Heart left ventricle (tissue), 16 donors: ENCODE measurements around the gene TALDO1. TPM values are rescaled to one million over a fixed set of nuclear protein-coding genes. Genes with fewer than 3 reads are reported as not detected.

ENCODE experiments used
- ATAC-seq, 4 donors: fragments of 200-7000 bp; cut with Tn5 transposase; one replicate each; pipeline ENCODE4 v1.9.1; 2020 to 2022; ENCODE audit warnings: moderate library complexity in 4 of 4, mild to moderate bottlenecking in 3 of 4, moderate number of reproducible peaks in 1 of 4
- DNase-seq, 5 donors: peaks; one replicate each; pipeline ENCODE4 v3.0.0-alpha.2; 2020
- H3K27ac ChIP-seq, 12 donors: fragments of 200-600 bp; sonication (generic) in 4 of 12; one replicate each; pipeline versions ENCODE4 v1.5.0 to v1.8.0; 2016 to 2022; ENCODE audit warnings: mild to moderate bottlenecking in 2 of 12
- H3K27me3 ChIP-seq, 9 donors: fragments of 200-600 bp; sonication (generic) in 2 of 9; one replicate each; pipeline versions ENCODE4 v1.5.1 to v1.8.0; 2016 to 2022; ENCODE audit warnings: mild to moderate bottlenecking in 3 of 9
- H3K36me3 ChIP-seq, 9 donors: fragments of 200-600 bp; sonication (generic) in 2 of 9; one replicate each; pipeline versions ENCODE4 v1.5.0 to v1.8.0; 2018 to 2022; ENCODE audit warnings: mild to moderate bottlenecking in 2 of 9
- H3K4me1 ChIP-seq, 12 donors: fragments of 200-600 bp; sonication (generic) in 4 of 12; one replicate each; pipeline versions ENCODE4 v1.5.0 to v1.8.0; 2016 to 2022; ENCODE audit warnings: mild to moderate bottlenecking in 3 of 12
- H3K4me3 ChIP-seq, 12 donors: fragments of 200-600 bp; sonication (generic) in 4 of 12; one replicate each; pipeline versions ENCODE4 v1.5.0 to v1.8.0; 2017 to 2022; ENCODE audit warnings: mild to moderate bottlenecking in 9 of 12, moderate library complexity in 4 of 12
- H3K9me3 ChIP-seq, 12 donors: fragments of 200-600 bp; sonication (generic) in 4 of 12; one replicate each; pipeline versions ENCODE4 v1.5.0 to v1.8.0; 2016 to 2022; ENCODE audit warnings: mild to moderate bottlenecking in 1 of 12
- CTCF ChIP-seq, 12 donors: fragments of 200-600 bp; sonication (generic) in 4 of 12; IDR thresholded peaks; one replicate each; pipeline versions ENCODE4 v1.5.0 to v1.8.0; 2018 to 2022; ENCODE audit warnings: antibody characterized with exemption in 12 of 12, mild to moderate bottlenecking in 5 of 12
- POLR2A ChIP-seq, 2 donors: fragments of 450-650 bp; IDR thresholded peaks; one replicate each; pipeline ENCODE4 v1.6.1; 2017; ENCODE audit warnings: antibody characterized with exemption in 2 of 2, mild to moderate bottlenecking in 2 of 2, moderate library complexity in 2 of 2
- WGBS, 4 donors: extraction: QIAGEN DNeasy Blood & Tissue Kit in 2 of 4; methylation state at CpG; one replicate each; pipeline versions ENCODE4 v1.1.5 to v1.1.7; 2013 to 2018; 5-methylcytosine and 5-hydroxymethylcytosine counted together
- intact Hi-C, 10 donors: fragments of 100-400 bp; cut with DNase I; formaldehyde crosslinking; loops; one replicate each; pipeline versions ENCODE4 v1.11.1 to v1.14.2; 2022
- polyA plus RNA-seq, 2 donors: library from polyadenylated mRNA; stranded (reverse); fragments of 200-250 nt; gene quantifications; one replicate each; pipeline ENCODE4 v1.2.3, GENCODE V29; 2013
- total RNA-seq, 9 donors: library from RNA; depleted of rRNA in 2 of 9; stranded (reverse); fragments of >200 nt in 2 of 9; fragmentation: NEBNext Ultra II Directional in 3 of 9; extraction: Animal tissue kit (Norgen Biotek cat#: 25700) in 3 of 9; gene quantifications; one replicate each; pipeline versions ENCODE4 v1.1.0 to v1.2.4, GENCODE V29; 2016 to 2023
- donor health status: ischemic (EF 13 %, LVEDD 7.1; RV severe dilation, severe dysfunction).
- donor health status: healthy with polysubstance abuse.
- donor health status: DM: no; HTN: yes; CAD: no.
- donor health status: DM: no; HTN: no; CAD: no.
- donor health status: ischemic (EF 25% LVEDD 6.9; RV normal size, moderate dysfunction).
- donor health status: ischemic (EF 25% LVEDD 5.7; RV mildly dilated, moderate dysfunction).
- donor health status: healthy.
- donor health status: DM: yes; HTN: yes; CAD: no.
- donor health status: ischemic (EF 35%, LVEDD 5.7; RV mildly dilated, moderate dysfunction).
- donor health status: nonischemic (EF 11% LVEDD 7.7; RV severe dilation, severe dysfunction).
- donor health status: DM: yes; HTN: yes; CAD: no.
- donor health status: PGD.
- donor health status: ischemic (EF 29% LVEDD 5.4; RV normal size, mild dysfunction).
- donor health status: nonischemic (EF 23%, LVEDD 6.1; RV moderate dilation, normal function).

The TALDO1 gene
- total and polyA plus RNA-seq, 11 donors: 66.9 to 145 (median 105) TPM

GRCh38 chr11:802693-803466 lies 55.6 kb downstream of the TALDO1 start:
- WGBS, 4 donors: 93 to 95% (median 94%) methylated on average over 18 to 28 of the region's 28 CpGs
- Histone ChIP-seq H3K36me3 (peaks cover 0 to 38% (median 9%) of the 10 kb centered on the region in 9 donors), H3K27me3 (no peaks in the 10 kb centered on the region), H3K27ac (no peak overlapping the region), H3K4me1 (peaks cover 4 to 37% (median 22%) of the 10 kb centered on the region in 12 donors), H3K4me3 (no peak overlapping the region), H3K9me3 (no peaks in the 10 kb centered on the region)
- DNase-seq: no peak
- TF ChIP-seq POLR2A (IDR thresholded peaks at IDR 0.05) (no peak), CTCF (IDR thresholded peaks at IDR 0.05) (no peak)
- intact Hi-C loops: loop anchor here in 1 of 10 donors (10.0 kb wide), 1 partner anchor 448 kb away; no protein-coding TSS in a partner anchor
- no peak for ATAC-seq

DNA sequence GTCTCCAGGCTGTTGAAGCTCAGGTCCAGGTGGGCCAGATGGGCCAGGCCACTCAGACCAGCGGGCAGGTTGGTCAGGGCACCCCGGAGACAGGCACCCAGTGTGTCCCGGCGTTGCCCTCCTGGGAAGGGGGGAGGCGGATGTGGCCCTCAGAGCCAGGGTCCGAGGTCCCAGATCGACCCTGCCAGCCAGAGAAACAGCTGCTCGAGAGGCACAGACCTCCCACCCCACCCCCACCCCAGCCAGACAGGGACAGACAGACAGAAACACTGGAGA lies 56.1 kb downstream of the TALDO1 start:
- Histone ChIP-seq H3K27ac (no peak overlapping the region), H3K36me3 (peaks cover 0 to 38% (median 9%) of the 10 kb centered on the region in 9 donors), H3K27me3 (no peaks in the 10 kb centered on the region), H3K4me3 (no peak overlapping the region), H3K4me1 (peaks cover 4 to 37% (median 23%) of the 10 kb centered on the region in 12 donors), H3K9me3 (no peaks in the 10 kb centered on the region)
- ATAC-seq (no peak), DNase-seq (no peak)
- no peak for TF ChIP-seq CTCF (IDR thresholded peaks at IDR 0.05)
- no peak for TF ChIP-seq POLR2A (IDR thresholded peaks at IDR 0.05)
- 89 to 93% (median 93%) methylated on average over 7 to 8 of the region's 8 CpGs; no CpG with 5 or more reads in 1 of the 4 donors for WGBS, 4 donors
- intact Hi-C loops: loop anchor here in 1 of 10 donors (10.0 kb wide), 1 partner anchor 449 kb away; no protein-coding TSS in a partner anchor

- DNase-seq (no peak), ATAC-seq (no peak)
- Histone ChIP-seq H3K27me3 (no peaks in the 10 kb centered on the region), H3K9me3 (no peaks in the 10 kb centered on the region), H3K36me3 (peaks cover 0 to 38% (median 9%) of the 10 kb centered on the region in 9 donors), H3K4me1 (peaks cover 4 to 40% (median 27%) of the 10 kb centered on the region in 12 donors), H3K27ac (peak overlapping the region in 8 of 12 donors; percentile 87 to 96 (median 94)), H3K4me3 (peak overlapping the region in 10 of 12 donors; percentile 54 to 79 (median 66))
- intact Hi-C loops: loop anchor here in 1 of 10 donors (10.0 kb wide), 1 partner anchor 449 kb away; no protein-coding TSS in a partner anchor
- TF ChIP-seq POLR2A (IDR thresholded peaks at IDR 0.05) (no peak), CTCF (IDR thresholded peaks at IDR 0.05) (no peak)
- 50 to 65% (median 58%) methylated on average over 18 to 26 of the region's 26 CpGs for WGBS, 4 donors
Observed at GRCh38 chr11:803770-804598, 56.7 kb downstream of the TALDO1 start.

- H3K4me1 ChIP-seq: peaks cover 4 to 41% (median 27%) of the 10 kb centered on the region in 12 donors
Observed at GRCh38 chr11:804599-804964, 57.3 kb downstream of the TALDO1 start.

More at GRCh38 chr11:804599-804964, 57.3 kb downstream of the TALDO1 start:
- DNase-seq (no peak), ATAC-seq (no peak)
- Histone ChIP-seq H3K27ac (peak overlapping the region; percentile 75 to 96 (median 93)), H3K4me3 (peak overlapping the region; percentile 54 to 79 (median 66)), H3K36me3 (peaks cover 0 to 35% (median 9%) of the 10 kb centered on the region in 9 donors), H3K27me3 (no peaks in the 10 kb centered on the region), H3K9me3 (no peaks in the 10 kb centered on the region)
- no peak for TF ChIP-seq POLR2A (IDR thresholded peaks at IDR 0.05)
- TF ChIP-seq CTCF (IDR thresholded peaks at IDR 0.05): no peak
- intact Hi-C loops: loop anchor here in 1 of 10 donors (10.0 kb wide), 1 partner anchor 450 kb away; no protein-coding TSS in a partner anchor
- 4 to 10% (median 5%) methylated on average over 14 to 18 of the region's 18 CpGs for WGBS, 4 donors
